HG03196 (cell line): ENCODE data around the gene ASIC2.

Source experiments
- ATAC-seq: cut with Tn5 transposase; IDR thresholded peaks from one replicate; pipeline ENCODE4 v1.9.1; 2021; ENCODE audit not compliant: unreplicated experiment

The ASIC2 gene

DNA sequence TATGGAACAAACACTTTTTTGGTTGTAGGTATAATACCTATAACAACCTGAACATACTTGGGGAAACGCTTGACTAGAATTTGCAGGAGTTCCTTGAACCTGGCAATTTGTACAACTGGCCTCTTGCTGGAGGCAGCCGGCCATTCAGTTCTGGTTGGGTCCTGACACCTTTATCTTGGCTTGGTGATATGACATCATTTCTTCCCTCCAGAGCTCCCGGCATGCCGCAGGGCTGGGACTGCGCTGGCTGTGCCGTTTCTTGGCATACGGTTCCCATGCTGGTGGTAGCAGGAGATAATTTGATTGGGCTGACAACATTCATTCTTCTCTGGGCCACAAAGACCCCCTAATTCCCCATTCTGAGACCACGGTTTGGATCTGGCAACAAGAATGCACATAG, 87.5 kb downstream of the ASIC2 start:
- no peak for ATAC-seq

- no peak for ATAC-seq
These were observed 88.4 kb downstream of the ASIC2 start for GRCh38 chr17:33204701-33205100.

DNA sequence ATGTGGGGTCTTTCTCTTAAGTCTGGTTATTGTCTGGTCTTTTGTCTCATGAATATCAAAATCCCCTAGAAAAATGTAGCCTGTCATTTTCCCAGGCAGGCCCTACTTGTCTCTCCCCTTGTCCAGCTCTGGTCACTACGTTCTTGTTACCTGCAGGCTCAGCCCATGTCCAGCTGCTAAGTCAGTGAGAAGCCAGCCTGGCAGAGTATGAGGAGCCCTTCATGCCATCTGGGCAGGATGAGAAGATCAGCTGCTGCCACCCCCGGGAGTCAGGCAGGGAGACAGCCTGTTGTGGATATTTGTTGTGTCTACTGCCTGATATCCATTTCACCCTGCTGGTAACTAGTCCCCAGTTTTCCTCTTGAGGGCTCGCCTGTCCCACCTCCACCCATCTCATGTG, 88.9 kb downstream of the ASIC2 start:
- ATAC-seq: no peak

GRCh38 chr17:33202796-33203495, 90.1 kb downstream of the ASIC2 start:
- no peak for ATAC-seq

GRCh38 chr17:33202021-33202420, 91.1 kb downstream of the ASIC2 start:
- ATAC-seq: no peak

DNA sequence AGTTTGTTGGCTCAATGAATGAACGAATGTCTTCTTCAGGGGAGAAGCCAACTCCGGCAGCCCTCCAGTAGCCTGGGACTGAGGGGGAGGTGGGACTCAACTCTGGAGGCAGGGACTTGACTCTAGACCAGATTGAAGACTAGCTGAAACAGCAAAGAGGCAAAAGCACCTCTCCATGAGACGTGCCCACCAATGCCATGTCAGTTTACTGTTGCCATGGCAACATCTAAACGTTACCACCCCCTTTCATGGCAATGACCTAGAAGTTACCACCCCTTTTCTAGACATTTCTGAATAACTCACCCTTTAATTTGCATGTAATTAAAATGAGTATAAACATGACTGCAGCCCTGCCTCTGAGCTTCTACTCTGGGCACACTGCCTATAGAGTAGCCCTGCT, 91.8 kb downstream of the ASIC2 start:
- no peak for ATAC-seq

- no peak for ATAC-seq
These were observed 92.5 kb downstream of the ASIC2 start for GRCh38 chr17:33200587-33200986.

- ATAC-seq: no peak
These were observed 93.3 kb downstream of the ASIC2 start for GRCh38 chr17:33199571-33200510.

DNA sequence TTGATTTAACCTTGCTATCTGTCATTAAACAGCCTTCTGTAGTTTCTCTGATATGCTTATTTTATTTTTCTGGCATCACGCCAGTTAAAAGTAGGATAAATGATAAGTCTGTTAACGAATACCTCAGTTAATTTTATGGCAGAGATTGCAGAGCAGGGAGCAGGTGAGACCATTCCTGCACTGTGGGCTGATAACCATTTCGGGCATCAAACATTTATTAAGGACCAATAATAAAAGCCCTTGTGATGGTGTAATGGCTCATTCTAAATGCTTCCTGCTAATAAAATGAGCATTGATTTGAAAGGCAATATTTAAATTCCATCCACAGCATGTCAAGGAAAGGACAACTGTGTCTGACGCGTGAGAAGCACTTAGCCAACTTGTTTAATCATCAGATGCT, 94.1 kb downstream of the ASIC2 start:
- no peak for ATAC-seq

DNA sequence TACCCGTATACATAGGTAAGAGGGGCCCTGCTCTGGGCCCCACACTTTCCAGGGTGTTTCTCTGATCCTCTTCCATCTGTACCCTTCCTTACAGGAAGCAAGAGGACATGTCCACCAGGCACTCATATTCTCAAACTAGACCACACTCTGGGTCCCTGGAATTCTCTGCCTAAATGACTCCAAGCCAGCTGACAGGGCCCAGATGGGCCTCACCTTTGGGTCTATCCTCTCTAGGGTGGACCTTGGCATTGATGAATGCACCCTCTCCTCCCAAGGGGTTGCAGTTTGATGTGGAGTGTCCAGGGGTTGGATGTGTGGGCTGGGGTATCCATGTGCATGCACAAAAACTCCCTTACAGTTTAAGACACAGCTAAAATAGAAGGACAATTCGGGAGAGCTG, 95.8 kb downstream of the ASIC2 start:
- ATAC-seq: no peak

- ATAC-seq: no peak
These were observed 96.2 kb downstream of the ASIC2 start for GRCh38 chr17:33196883-33197282.

GRCh38 chr17:33192951-33193911, 99.9 kb downstream of the ASIC2 start:
- no peak for ATAC-seq

DNA sequence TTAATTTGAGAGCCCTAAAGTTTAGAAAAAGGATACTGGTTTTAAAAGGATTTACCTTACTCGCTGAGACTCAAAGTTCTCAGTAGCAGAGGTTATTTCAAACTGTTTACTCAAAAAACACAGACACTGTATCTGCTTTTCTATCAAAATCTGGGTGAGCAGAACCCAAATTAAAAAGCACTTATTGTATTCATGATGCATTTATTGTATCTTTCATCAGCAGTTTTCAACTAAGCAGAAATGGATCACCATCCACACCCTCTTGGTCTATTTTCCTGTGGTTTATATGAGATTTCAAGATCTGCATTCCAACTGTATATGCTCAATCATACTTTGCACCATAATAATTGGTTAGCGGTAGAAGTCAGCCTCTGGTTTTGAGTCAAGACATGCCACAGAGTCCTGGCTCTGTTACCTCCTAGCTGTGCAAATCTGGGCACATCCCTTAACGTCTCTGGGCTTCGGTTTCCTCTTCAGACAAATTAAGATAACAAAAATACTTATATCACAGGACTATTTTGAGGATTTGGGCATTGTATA, 109.5 kb downstream of the ASIC2 start:
- no peak for ATAC-seq

DNA sequence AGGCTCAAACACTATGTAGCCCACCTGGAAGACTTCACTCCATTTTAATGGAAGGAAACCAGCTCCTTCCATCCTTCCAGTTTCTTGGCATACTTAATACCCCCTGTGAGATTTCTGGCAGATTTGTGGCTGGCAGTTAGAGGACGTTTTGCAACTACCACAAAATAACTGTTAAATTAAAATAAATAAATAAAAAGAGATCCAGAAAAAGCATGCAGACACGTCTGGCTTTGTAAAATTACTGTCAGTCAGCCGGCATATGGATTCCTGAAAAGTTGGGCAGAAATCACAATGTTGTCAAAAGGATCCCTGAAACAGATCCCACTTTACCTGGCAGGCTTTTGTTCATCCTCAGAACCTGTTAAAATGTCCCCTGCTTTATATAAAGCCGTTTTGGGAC, 113.9 kb downstream of the ASIC2 start:
- no peak for ATAC-seq

GRCh38 chr17:33178681-33179080, 114.4 kb downstream of the ASIC2 start:
- no peak for ATAC-seq

GRCh38 chr17:33175562-33175961, 117.5 kb downstream of the ASIC2 start:
- no peak for ATAC-seq

- ATAC-seq: no peak
These were observed 121.2 kb downstream of the ASIC2 start for GRCh38 chr17:33171931-33172330.

GRCh38 chr17:33169580-33170285, 123.4 kb downstream of the ASIC2 start:
- no peak for ATAC-seq

GRCh38 chr17:33167736-33168135, 125.4 kb downstream of the ASIC2 start:
- ATAC-seq: no peak

DNA sequence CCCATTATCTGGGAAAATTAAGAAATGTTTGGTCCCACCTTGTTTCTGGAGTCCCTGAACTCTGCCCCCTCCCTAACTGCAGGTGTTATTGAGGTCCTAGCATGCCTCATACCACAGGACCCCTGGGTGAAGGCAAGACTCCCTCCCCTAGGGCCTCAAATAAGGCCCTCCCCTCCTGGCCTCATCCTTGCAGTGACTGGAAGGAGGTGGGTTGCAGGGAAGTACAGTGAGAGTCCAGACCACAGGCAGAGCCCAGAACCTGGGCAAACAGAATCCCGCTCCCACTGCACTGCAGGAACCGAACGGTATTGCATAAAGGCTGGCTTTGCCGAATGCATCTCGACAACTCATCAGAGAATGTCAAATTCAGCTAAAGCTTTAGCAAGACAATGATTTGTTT, 126.6 kb downstream of the ASIC2 start:
- no peak for ATAC-seq
